GM23338 (cell line): ENCODE measurements around the gene DDR2. TPM values are rescaled to one million over a fixed set of nuclear protein-coding genes. Genes with fewer than 3 reads are reported as not detected.

Experiments used
- ATAC-seq: fragments of 200-7000 bp; cut with Tn5 transposase; 3 replicates; pipeline ENCODE4 v1.9.1; 2020
- DNase-seq: peaks from one replicate; pipeline ENCODE4 v3.0.0-alpha.2; 2015; ENCODE audit warnings: low spot score
- H2AFZ ChIP-seq: fragments of 200-600 bp; sonication (generic); 2 replicates; pipeline ENCODE4 v1.8.0; 2016; ENCODE audit warnings: antibody characterized with exemption, mild to moderate bottlenecking, moderate library complexity
- H3F3A ChIP-seq: fragments of 200-600 bp; sonication (generic); replicated peaks from 2 replicates; pipeline ENCODE4 v1.8.0; 2017; ENCODE audit warnings: antibody characterized with exemption, mixed run types, low read depth
- H3K27ac ChIP-seq: fragments of 200-600 bp; sonication (generic); 2 replicates; pipeline ENCODE4 v1.6.1; 2016; ENCODE audit warnings: low read depth
- H3K27me3 ChIP-seq: fragments of 200-600 bp; sonication (generic); 2 replicates; pipeline ENCODE4 v1.8.0; 2016; ENCODE audit warnings: mild to moderate bottlenecking, mixed run types, moderate library complexity; ENCODE audit not compliant: insufficient read depth
- H3K36me3 ChIP-seq: fragments of 200-600 bp; sonication (generic); 2 replicates; pipeline ENCODE4 v1.8.0; 2016; ENCODE audit warnings: mild to moderate bottlenecking; ENCODE audit not compliant: insufficient read depth
- H3K4me1 ChIP-seq: fragments of 200-600 bp; sonication (generic); 2 replicates; pipeline ENCODE4 v1.8.0; 2016; ENCODE audit warnings: mild to moderate bottlenecking, moderate library complexity; ENCODE audit not compliant: insufficient read depth
- H3K4me2 ChIP-seq: fragments of 200-600 bp; sonication (generic); 2 replicates; pipeline ENCODE4 v1.7.1; 2017; ENCODE audit warnings: mixed run types
- H3K4me3 ChIP-seq: fragments of 200-600 bp; sonication (generic); 2 replicates; pipeline ENCODE4 v1.6.1; 2016; ENCODE audit warnings: mixed run types
- H3K79me2 ChIP-seq: fragments of 200-600 bp; sonication (generic); replicated peaks from 2 replicates; pipeline ENCODE4 v1.8.0; 2017; ENCODE audit warnings: mild to moderate bottlenecking; ENCODE audit not compliant: insufficient read depth
- H3K9me2 ChIP-seq: fragments of 200-600 bp; sonication (generic); 2 replicates; pipeline ENCODE4 v1.8.0; 2017; ENCODE audit not compliant: insufficient read depth
- H4K20me1 ChIP-seq: fragments of 200-600 bp; sonication (generic); replicated peaks from 2 replicates; pipeline ENCODE4 v1.8.0; 2017; ENCODE audit warnings: mild to moderate bottlenecking; ENCODE audit not compliant: insufficient read depth
- H3K27ac Mint-ChIP-seq: 2 replicates; pipeline ENCODE4 v1.8.0; 2020; ENCODE audit warnings: inconsistent platforms, mild to moderate bottlenecking, moderate library complexity, mixed read lengths
- H3K27me3 Mint-ChIP-seq: 3 replicates; pipeline ENCODE4 v1.8.0; 2022; ENCODE audit warnings: low read depth, mild to moderate bottlenecking, moderate library complexity, mixed read lengths, inconsistent platforms; ENCODE audit not compliant: insufficient read depth, poor library complexity
- H3K36me3 Mint-ChIP-seq: 3 replicates; pipeline ENCODE4 v1.8.0; 2021; ENCODE audit warnings: low read depth, mild to moderate bottlenecking, inconsistent platforms, moderate library complexity, mixed read lengths
- H3K4me1 Mint-ChIP-seq: 3 replicates; pipeline ENCODE4 v1.8.0; 2020; ENCODE audit warnings: mild to moderate bottlenecking, inconsistent platforms, mixed read lengths
- H3K4me3 Mint-ChIP-seq: 3 replicates; pipeline ENCODE4 v1.8.0; 2021; ENCODE audit warnings: moderate library complexity, mild to moderate bottlenecking, inconsistent platforms, mixed read lengths
- H3K9me3 Mint-ChIP-seq: 3 replicates; pipeline ENCODE4 v1.8.0; 2020; ENCODE audit warnings: moderate library complexity, mild to moderate bottlenecking, inconsistent platforms, mixed read lengths
- CREB1 ChIP-seq: fragments of 250-450 bp; sonication (Bioruptor Pico); IDR thresholded peaks from 2 replicates; pipeline ENCODE4 v1.5.0; 2020; ENCODE audit warnings: low read depth, mild to moderate bottlenecking, moderate library complexity
- ETS1 ChIP-seq: IDR thresholded peaks from 2 replicates; pipeline ENCODE4 v1.6.1; 2016; ENCODE audit warnings: antibody characterized with exemption
- EZH2 ChIP-seq: fragments of 200-600 bp; sonication (generic); IDR thresholded peaks from one replicate; pipeline ENCODE4 v1.8.0; 2017; ENCODE audit warnings: antibody characterized with exemption, mild to moderate bottlenecking, low read depth; ENCODE audit not compliant: unreplicated experiment
- EZH2phosphoT487 ChIP-seq: fragments of 200-600 bp; sonication (generic); IDR thresholded peaks from one replicate; pipeline ENCODE4 v1.8.1; 2018; ENCODE audit warnings: antibody characterized with exemption; ENCODE audit not compliant: unreplicated experiment
- JUNB ChIP-seq: IDR thresholded peaks from one replicate; pipeline ENCODE4 v1.6.1; 2016; ENCODE audit warnings: antibody characterized with exemption; ENCODE audit not compliant: unreplicated experiment
- NANOG ChIP-seq: IDR thresholded peaks from 2 replicates; pipeline ENCODE4 v1.6.1; 2016; ENCODE audit warnings: antibody characterized with exemption, borderline replicate concordance
- POLR2AphosphoS5 ChIP-seq: IDR thresholded peaks from 2 replicates; pipeline ENCODE4 v1.6.1; 2016; ENCODE audit warnings: antibody characterized with exemption, low read depth
- REST ChIP-seq: IDR thresholded peaks from one replicate; pipeline ENCODE4 v1.6.1; 2018; ENCODE audit warnings: antibody characterized with exemption; ENCODE audit not compliant: unreplicated experiment
- STAT1 ChIP-seq: IDR thresholded peaks from one replicate; pipeline ENCODE4 v1.6.1; 2016; ENCODE audit warnings: antibody characterized with exemption; ENCODE audit not compliant: unreplicated experiment
- ZNF114 ChIP-seq: fragments of 250-450 bp; sonication (Bioruptor Pico); IDR thresholded peaks from 2 replicates; pipeline ENCODE4 v1.5.0; 2020; ENCODE audit warnings: mild to moderate bottlenecking, moderate library complexity
- ZNF331 ChIP-seq: fragments of 250-450 bp; sonication (Bioruptor Pico); IDR thresholded peaks from 2 replicates; pipeline ENCODE4 v1.5.0; 2020; ENCODE audit warnings: low read depth, mild to moderate bottlenecking, moderate library complexity
- ZNF462 ChIP-seq: fragments of 250-450 bp; sonication (Bioruptor Pico); IDR thresholded peaks from 2 replicates; pipeline ENCODE4 v1.5.0; 2020; ENCODE audit warnings: mild to moderate bottlenecking, moderate library complexity
- polyA plus RNA-seq: library from polyadenylated mRNA; unstranded; fragments of >200 nt; fragmentation: Nextera tagmentation; extraction: Ambion mirVana; gene quantifications from 2 replicates; pipeline ENCODE4 v1.2.1, GENCODE V29; 2016
- total RNA-seq: library from RNA; depleted of rRNA; stranded (reverse); fragments of >200 nt; shearing (Covaris generic); gene quantifications from 2 replicates; pipeline ENCODE4 v1.2.3, GENCODE V29; 2014
- TF ChIP-seq, protein P1 (sequence below), 2 experiments: fragments of 200-600 bp in 1 of 2; sonication (generic) in 1 of 2; conservative IDR thresholded peaks; 2 replicates each; pipeline versions ENCODE4 v1.5.1 to v1.6.1; 2016 to 2017; ENCODE audit warnings: antibody characterized with exemption in 2 of 2, low read depth in 2 of 2, mild to moderate bottlenecking in 2 of 2, moderate library complexity in 1 of 2

The DDR2 gene
- total and polyA plus RNA-seq, 2 experiments from 2014 or later: 0.66 to 1.8 TPM

DNA sequence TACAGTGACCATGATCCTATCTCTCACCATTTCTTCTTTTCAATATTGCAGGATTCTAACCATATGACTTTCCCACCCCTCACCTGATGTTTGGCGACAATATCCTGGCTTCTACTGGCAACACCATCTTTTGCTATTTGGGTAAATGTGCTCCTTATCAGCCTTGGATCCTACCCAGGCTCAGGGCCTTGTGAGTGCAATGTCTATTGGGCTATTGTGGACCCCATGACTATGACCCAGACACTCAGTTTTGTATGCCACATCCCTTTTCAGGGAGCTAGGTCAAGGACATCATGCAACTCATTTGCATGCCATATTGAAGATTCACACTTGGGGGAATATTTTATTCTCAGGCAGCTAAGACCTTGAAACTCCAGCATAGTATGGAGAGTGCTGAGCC, 67.9 kb downstream of the DDR2 start:
- no peak for DNase-seq
- Mint-ChIP-seq H3K36me3 (no peaks in the 10 kb centered on the region), H3K27me3 (peaks cover 2% of the 10 kb centered on the region), H3K27ac (no peak overlapping the region), H3K4me1 (peaks cover 26% of the 10 kb centered on the region), H3K4me3 (no peak overlapping the region), H3K9me3 (no peaks in the 10 kb centered on the region)
- H3K4me1 ChIP-seq: peaks cover 20% of the 10 kb centered on the region
- H3K27me3 ChIP-seq: no peaks in the 10 kb centered on the region
- H3F3A ChIP-seq: 0 out of 2 replicates have a peak, but pooled peaks cover 3% of the 10 kb centered on the region
- no peak overlapping the region for H3K27ac ChIP-seq
- no peaks in the 10 kb centered on the region for H3K9me2 ChIP-seq
- H3K4me3 ChIP-seq: no peak overlapping the region
- TF ChIP-seq ZNF331 (no peak), POLR2AphosphoS5 (no peak), JUNB (no peak), ZNF462 (CRISPR knock-in tag) (no peak), EZH2 (no peak), REST (no peak), EZH2phosphoT487 (no peak), CREB1 (CRISPR knock-in tag) (no peak), ZNF114 (CRISPR knock-in tag) (no peak), STAT1 (no peak), ETS1 (no peak), NANOG (no peak)
- TF ChIP-seq, protein P1, sequence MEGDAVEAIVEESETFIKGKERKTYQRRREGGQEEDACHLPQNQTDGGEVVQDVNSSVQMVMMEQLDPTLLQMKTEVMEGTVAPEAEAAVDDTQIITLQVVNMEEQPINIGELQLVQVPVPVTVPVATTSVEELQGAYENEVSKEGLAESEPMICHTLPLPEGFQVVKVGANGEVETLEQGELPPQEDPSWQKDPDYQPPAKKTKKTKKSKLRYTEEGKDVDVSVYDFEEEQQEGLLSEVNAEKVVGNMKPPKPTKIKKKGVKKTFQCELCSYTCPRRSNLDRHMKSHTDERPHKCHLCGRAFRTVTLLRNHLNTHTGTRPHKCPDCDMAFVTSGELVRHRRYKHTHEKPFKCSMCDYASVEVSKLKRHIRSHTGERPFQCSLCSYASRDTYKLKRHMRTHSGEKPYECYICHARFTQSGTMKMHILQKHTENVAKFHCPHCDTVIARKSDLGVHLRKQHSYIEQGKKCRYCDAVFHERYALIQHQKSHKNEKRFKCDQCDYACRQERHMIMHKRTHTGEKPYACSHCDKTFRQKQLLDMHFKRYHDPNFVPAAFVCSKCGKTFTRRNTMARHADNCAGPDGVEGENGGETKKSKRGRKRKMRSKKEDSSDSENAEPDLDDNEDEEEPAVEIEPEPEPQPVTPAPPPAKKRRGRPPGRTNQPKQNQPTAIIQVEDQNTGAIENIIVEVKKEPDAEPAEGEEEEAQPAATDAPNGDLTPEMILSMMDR (conservative IDR thresholded peaks at IDR 0.05; ENCODE audit: low read depth in 2 of 2): no peak
- H3K79me2 ChIP-seq: no peaks in the 10 kb centered on the region
- H3K4me2 ChIP-seq: no peak overlapping the region
- ATAC-seq: no peak
- no peaks in the 10 kb centered on the region for H4K20me1 ChIP-seq
- no peaks in the 10 kb centered on the region for H3K36me3 ChIP-seq
- no peak overlapping the region for H2AFZ ChIP-seq
